Keratinocyte (primary cell): Measurements from ENCODE around the gene ANKS1B. TPM values are rescaled to one million over a fixed set of nuclear protein-coding genes. Genes with fewer than 3 reads are reported as not detected.

Experiments
- DNase-seq: peaks from one replicate; pipeline ENCODE4 v3.0.0-alpha.2; 2011; ENCODE audit warnings: low read depth, missing footprints, low spot score
- FAIRE-seq: peaks from 2 replicates; lab custom pipeline; 2011; peaks lifted over from hg19 to GRCh38; lab: Jason Lieb, UNC
- H2AFZ ChIP-seq: 2 replicates; pipeline ENCODE4 v1.6.0; 2012; ENCODE audit warnings: low read length, control low read depth, inconsistent platforms; ENCODE audit not compliant: control insufficient read depth
- H3K27ac ChIP-seq: 2 replicates; pipeline ENCODE4 v1.5.1; 2011; ENCODE audit warnings: low read length; ENCODE audit not compliant: control insufficient read depth, insufficient read depth
- H3K27me3 ChIP-seq: 3 replicates; pipeline ENCODE4 v1.6.0; 2011; ENCODE audit warnings: low read length; ENCODE audit not compliant: control insufficient read depth, insufficient read depth; ENCODE audit errors: extremely low read depth
- H3K36me3 ChIP-seq, 2 experiments: 2 replicates in 1 of 2; 3 replicates in 1 of 2; pipeline ENCODE4 v1.5.1; 2011; ENCODE audit warnings: low read length in 2 of 2, mild to moderate bottlenecking in 1 of 2; ENCODE audit not compliant: control insufficient read depth in 2 of 2, insufficient read depth in 2 of 2; ENCODE audit errors: extremely low read depth in 1 of 2
- H3K4me1 ChIP-seq: 3 replicates; pipeline ENCODE4 v1.5.1; 2011; ENCODE audit warnings: low read length; ENCODE audit not compliant: control insufficient read depth, insufficient read depth; ENCODE audit errors: extremely low read depth
- H3K4me2 ChIP-seq: 3 replicates; pipeline ENCODE4 v1.6.0; 2011; ENCODE audit warnings: low read depth, low read length; ENCODE audit not compliant: control insufficient read depth, insufficient read depth; ENCODE audit errors: extremely low read depth
- H3K4me3 ChIP-seq, 3 experiments: fragments of 200-600 bp in 1 of 3; sonication (generic) in 1 of 3; 2 replicates in 2 of 3; 3 replicates in 1 of 3; pipeline ENCODE4 v1.5.1; 2011 to 2016; ENCODE audit warnings: low read length in 3 of 3, mild to moderate bottlenecking in 3 of 3, control low read depth in 2 of 3, inconsistent platforms in 1 of 3, low read depth in 1 of 3, mixed read lengths in 1 of 3, mixed run types in 1 of 3, moderate library complexity in 1 of 3; ENCODE audit not compliant: control insufficient read depth in 2 of 3, insufficient read depth in 2 of 3; ENCODE audit errors: extremely low read depth in 1 of 3
- H3K79me2 ChIP-seq: 2 replicates; pipeline ENCODE4 v1.6.0; 2012; ENCODE audit warnings: low read length; ENCODE audit not compliant: control insufficient read depth, insufficient read depth
- H3K9ac ChIP-seq: 3 replicates; pipeline ENCODE4 v1.6.0; 2011; ENCODE audit warnings: low read length; ENCODE audit not compliant: control insufficient read depth, insufficient read depth; ENCODE audit errors: extremely low read depth
- H3K9me1 ChIP-seq: 3 replicates; pipeline ENCODE4 v1.6.0; 2011; ENCODE audit warnings: low read length; ENCODE audit not compliant: control insufficient read depth, insufficient read depth; ENCODE audit errors: extremely low read depth
- H3K9me3 ChIP-seq: 2 replicates; pipeline ENCODE4 v1.5.1; 2012; ENCODE audit warnings: low read depth, low read length; ENCODE audit not compliant: control insufficient read depth
- H4K20me1 ChIP-seq: 3 replicates; pipeline ENCODE4 v1.6.0; 2011; ENCODE audit warnings: low read length; ENCODE audit not compliant: control insufficient read depth, insufficient read depth; ENCODE audit errors: extremely low read depth
- EZH2 ChIP-seq: IDR thresholded peaks from one replicate; pipeline ENCODE4 v1.6.1; 2012; ENCODE audit warnings: inconsistent platforms, mild to moderate bottlenecking, low read length, moderate library complexity
- dilution Hi-C: fragments of 300-500 bp; cut with MboI; formaldehyde crosslinking; loops from one replicate; pipeline ENCODE4 v1.7.0; 2020; ENCODE audit warnings: low sequenced_read_pairs; ENCODE audit not compliant: extremely low pct_ligation_motif_present
- polyA plus RNA-seq, 5 experiments: library from polyadenylated mRNA; depleted of rRNA in 3 of 5; stranded (reverse) in 3 of 5; stranded (forward) in 1 of 5; unstranded in 1 of 5; fragments of >200 nt; gene quantifications; 1 replicate in 1 of 5; 2 replicates in 3 of 5; 3 replicates in 1 of 5; pipeline versions ENCODE4 v1.2.1 to v1.2.3, GENCODE V29; 2011 to 2012; ENCODE audit warnings: missing spikeins in 2 of 5, low read depth in 1 of 5, low replicate concordance in 1 of 5
- TF ChIP-seq, protein P1 (sequence below), 3 experiments: IDR thresholded peaks in 1 of 3; conservative IDR thresholded peaks in 1 of 3; optimal IDR thresholded peaks in 1 of 3; 2 replicates in 2 of 3; 3 replicates in 1 of 3; pipeline versions ENCODE3 to v1.5.1; 2011; ENCODE audit warnings: low read length in 3 of 3, mild to moderate bottlenecking in 3 of 3, moderate library complexity in 2 of 3, control low read depth in 1 of 3, inconsistent platforms in 1 of 3; ENCODE audit not compliant: insufficient read depth in 2 of 3; ENCODE audit errors: extremely low read depth in 1 of 3

ANKS1B gene
- polyA plus RNA-seq, 1 donor (not counting 4 experiments of a cell fraction or from before 2014, with no cell fraction given) = not detected

DNA sequence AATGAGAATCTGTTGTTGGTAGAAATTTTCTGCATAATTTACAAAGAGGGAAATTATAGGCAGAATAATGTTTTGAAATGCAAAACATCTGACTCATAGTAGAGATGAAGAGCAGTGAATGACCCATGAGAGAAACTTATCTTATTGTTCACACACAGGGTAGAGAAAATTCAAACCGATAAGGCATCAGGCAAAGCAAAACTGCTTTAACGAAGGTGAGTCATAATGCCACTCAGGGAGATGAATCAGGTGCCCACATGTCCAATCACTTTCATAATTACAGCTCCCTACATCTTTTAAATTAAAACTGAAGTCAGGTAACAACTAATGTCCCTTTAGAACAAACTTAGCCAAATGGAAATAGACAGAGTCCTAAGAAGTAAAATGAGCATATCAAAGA is 602.7 kb downstream of the ANKS1B start:
- Histone ChIP-seq H3K4me1 (no peaks in the 10 kb centered on the region), H3K27me3 (no peaks in the 10 kb centered on the region), H3K27ac (no peak overlapping the region), H3K79me2 (no peaks in the 10 kb centered on the region), H3K4me2 (no peak overlapping the region), H3K4me3 (no peak overlapping the region), H3K36me3 (no peaks in the 10 kb centered on the region), H3K9me3 (no peaks in the 10 kb centered on the region), H4K20me1 (no peaks in the 10 kb centered on the region), H2AFZ (no peak overlapping the region), H3K9me1 (no peaks in the 10 kb centered on the region), H3K9ac (no peak overlapping the region)
- DNase-seq = no peak
- dilution Hi-C loops = loop anchor here (25.0 kb wide), 1 partner anchor 380 kb away; no protein-coding TSS in a partner anchor
- no peak for FAIRE-seq
- TF ChIP-seq, protein P1, sequence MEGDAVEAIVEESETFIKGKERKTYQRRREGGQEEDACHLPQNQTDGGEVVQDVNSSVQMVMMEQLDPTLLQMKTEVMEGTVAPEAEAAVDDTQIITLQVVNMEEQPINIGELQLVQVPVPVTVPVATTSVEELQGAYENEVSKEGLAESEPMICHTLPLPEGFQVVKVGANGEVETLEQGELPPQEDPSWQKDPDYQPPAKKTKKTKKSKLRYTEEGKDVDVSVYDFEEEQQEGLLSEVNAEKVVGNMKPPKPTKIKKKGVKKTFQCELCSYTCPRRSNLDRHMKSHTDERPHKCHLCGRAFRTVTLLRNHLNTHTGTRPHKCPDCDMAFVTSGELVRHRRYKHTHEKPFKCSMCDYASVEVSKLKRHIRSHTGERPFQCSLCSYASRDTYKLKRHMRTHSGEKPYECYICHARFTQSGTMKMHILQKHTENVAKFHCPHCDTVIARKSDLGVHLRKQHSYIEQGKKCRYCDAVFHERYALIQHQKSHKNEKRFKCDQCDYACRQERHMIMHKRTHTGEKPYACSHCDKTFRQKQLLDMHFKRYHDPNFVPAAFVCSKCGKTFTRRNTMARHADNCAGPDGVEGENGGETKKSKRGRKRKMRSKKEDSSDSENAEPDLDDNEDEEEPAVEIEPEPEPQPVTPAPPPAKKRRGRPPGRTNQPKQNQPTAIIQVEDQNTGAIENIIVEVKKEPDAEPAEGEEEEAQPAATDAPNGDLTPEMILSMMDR (optimal IDR thresholded peaks at IDR 0.05 in 1 of 3, IDR thresholded peaks at IDR 0.05 in 1 of 3, conservative IDR thresholded peaks at IDR 0.05 in 1 of 3; ENCODE audit: extremely low read depth in 1 of 3, insufficient read depth in 2 of 3, low read length in 3 of 3) = no peak
- no peak for TF ChIP-seq EZH2

DNA sequence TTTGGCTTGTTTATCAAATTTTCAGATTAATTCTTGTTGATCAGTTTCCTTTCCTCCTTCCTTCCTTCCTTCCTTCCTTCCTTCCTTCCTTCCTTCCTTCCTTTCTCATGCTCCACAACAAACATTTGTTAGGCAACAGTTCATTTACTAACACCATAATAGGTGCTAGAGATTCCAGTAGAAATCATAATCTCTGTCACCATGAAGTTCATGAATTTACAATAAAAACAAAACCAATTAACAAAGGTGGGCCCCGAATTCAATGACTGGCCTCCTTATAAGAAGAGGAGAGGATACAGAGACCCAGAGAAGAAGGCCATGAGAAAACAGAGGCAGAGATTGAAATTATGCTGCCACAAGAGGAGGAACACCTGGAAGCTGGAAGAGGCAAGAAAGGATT is 604.0 kb downstream of the ANKS1B start:
- Histone ChIP-seq H3K9me1 (no peaks in the 10 kb centered on the region), H4K20me1 (no peaks in the 10 kb centered on the region), H3K27me3 (no peaks in the 10 kb centered on the region), H3K4me2 (no peak overlapping the region), H3K9me3 (no peaks in the 10 kb centered on the region), H3K27ac (no peak overlapping the region), H3K9ac (no peak overlapping the region), H3K79me2 (no peaks in the 10 kb centered on the region), H2AFZ (no peak overlapping the region), H3K4me1 (no peaks in the 10 kb centered on the region), H3K4me3 (no peak overlapping the region), H3K36me3 (no peaks in the 10 kb centered on the region)
- FAIRE-seq (no peak), DNase-seq (no peak)
- no peak for TF ChIP-seq EZH2
- TF ChIP-seq, protein P1 (optimal IDR thresholded peaks at IDR 0.05 in 1 of 3, IDR thresholded peaks at IDR 0.05 in 1 of 3, conservative IDR thresholded peaks at IDR 0.05 in 1 of 3; ENCODE audit: extremely low read depth in 1 of 3, insufficient read depth in 2 of 3, low read length in 3 of 3) = no peak
- dilution Hi-C loops = loop anchor here (25.0 kb wide), 1 partner anchor 382 kb away; no protein-coding TSS in a partner anchor
